H1 (cell line): ENCODE measurements around the gene AQP2. TPM values are rescaled to one million over a fixed set of nuclear protein-coding genes. Genes with fewer than 3 reads are reported as not detected.
A peak's percentile ranks its signal among the peaks of the same experiment; 100 is the strongest.

ENCODE experiments used
- CTCF ChIA-PET: fragments of 300-600 bp; sonication (Branson Sonifier 250); formaldehyde crosslinking; loops from one replicate; lab custom pipeline; 2021; ENCODE audit not compliant: partially characterized antibody; lab: Charles Lee
- POLR2A ChIA-PET: fragments of 300-600 bp; sonication (Branson Sonifier 250); formaldehyde crosslinking; loops from one replicate; lab custom pipeline; 2021; ENCODE audit warnings: inconsistent platforms; ENCODE audit not compliant: partially characterized antibody; lab: Charles Lee
- DNase-seq, 2 experiments: peaks; one replicate each; pipeline versions ENCODE4 v3.0.0 to v3.0.0-alpha.2; 2010 to 2022; ENCODE audit warnings: low spot score in 2 of 2, low read depth in 1 of 2, mixed read lengths in 1 of 2
- FAIRE-seq: peaks from 2 replicates; lab custom pipeline; 2011; peaks lifted over from hg19 to GRCh38; lab: Jason Lieb, UNC
- H2AFZ ChIP-seq: 2 replicates; pipeline ENCODE4 v1.8.1; 2012; ENCODE audit warnings: low read length, inconsistent platforms
- H2AK5ac ChIP-seq: 2 replicates; pipeline ENCODE4 v1.6.1; 2013; ENCODE audit warnings: low read depth, low read length
- H2BK120ac ChIP-seq: replicated peaks from 2 replicates; pipeline ENCODE3; 2013; ENCODE audit warnings: low read depth, low read length, inconsistent platforms
- H2BK12ac ChIP-seq: 2 replicates; pipeline ENCODE4 v1.6.1; 2013; ENCODE audit warnings: low read depth, low read length
- H2BK15ac ChIP-seq: 2 replicates; pipeline ENCODE4 v1.6.1; 2013; ENCODE audit warnings: low read length
- H2BK20ac ChIP-seq: 2 replicates; pipeline ENCODE4 v1.6.1; 2013; ENCODE audit warnings: low read length
- H2BK5ac ChIP-seq: 2 replicates; pipeline ENCODE4 v1.6.1; 2013; ENCODE audit warnings: low read depth, low read length
- H3K14ac ChIP-seq: 2 replicates; pipeline ENCODE4 v1.6.1; 2013; ENCODE audit warnings: inconsistent platforms; ENCODE audit not compliant: insufficient read length
- H3K18ac ChIP-seq: 2 replicates; pipeline ENCODE4 v1.6.1; 2013; ENCODE audit warnings: low read length; ENCODE audit errors: extremely low read depth
- H3K23ac ChIP-seq: 2 replicates; pipeline ENCODE4 v1.6.1; 2013; ENCODE audit warnings: inconsistent platforms; ENCODE audit not compliant: insufficient read length
- H3K23me2 ChIP-seq: 2 replicates; pipeline ENCODE4 v1.6.1; 2013; ENCODE audit warnings: low read depth, low read length
- H3K27ac ChIP-seq: 2 replicates; pipeline ENCODE4 v1.6.1; 2011; ENCODE audit warnings: low read depth, low read length, inconsistent platforms
- H3K27me3 ChIP-seq, 4 experiments: replicated peaks in 1 of 4; 1 replicate in 1 of 4; 2 replicates in 3 of 4; pipeline versions ENCODE4 v1.6.1 to v1.8.1; 2011 to 2013; ENCODE audit warnings: low read length in 3 of 4, mild to moderate bottlenecking in 3 of 4, inconsistent platforms in 2 of 4, mixed read lengths in 2 of 4, moderate library complexity in 1 of 4; ENCODE audit not compliant: control insufficient read depth in 3 of 4, insufficient read depth in 3 of 4; ENCODE audit errors: extremely low read depth in 1 of 4
- H3K36me3 ChIP-seq, 4 experiments: 2 replicates each; pipeline versions ENCODE4 v1.6.1 to v1.8.1; 2011 to 2013; ENCODE audit warnings: mild to moderate bottlenecking in 4 of 4, low read length in 3 of 4, moderate library complexity in 2 of 4, control low read depth in 1 of 4, inconsistent platforms in 1 of 4; ENCODE audit not compliant: insufficient read depth in 4 of 4, control insufficient read depth in 2 of 4
- H3K4ac ChIP-seq: replicated peaks from 2 replicates; pipeline ENCODE3; 2013; ENCODE audit warnings: low read length, low read depth, mixed read lengths, inconsistent platforms; ENCODE audit not compliant: insufficient read length
- H3K4me1 ChIP-seq, 4 experiments: replicated peaks in 1 of 4; 1 replicate in 1 of 4; 2 replicates in 3 of 4; pipeline versions ENCODE4 v1.6.1 to v1.8.1; 2011 to 2013; ENCODE audit warnings: low read length in 3 of 4, inconsistent platforms in 2 of 4, mixed read lengths in 1 of 4; ENCODE audit not compliant: insufficient read depth in 4 of 4, control insufficient read depth in 3 of 4
- H3K4me2 ChIP-seq, 2 experiments: 2 replicates each; pipeline versions ENCODE4 v1.6.1 to v1.8.1; 2011 to 2013; ENCODE audit warnings: low read depth in 2 of 2, low read length in 2 of 2, control low read depth in 1 of 2, inconsistent platforms in 1 of 2, mild to moderate bottlenecking in 1 of 2; ENCODE audit not compliant: insufficient read depth in 1 of 2
- H3K4me3 ChIP-seq, 4 experiments: fragments of 200-600, 300-600 bp in 1 of 4; sonication (generic), shearing (Covaris generic), sonication (Bioruptor Twin) in 1 of 4; 2 replicates each; pipeline versions ENCODE4 v1.5.1 to v1.8.1; 2011 to 2016; ENCODE audit warnings: low read length in 4 of 4, low read depth in 3 of 4, control low read depth in 2 of 4, inconsistent platforms in 2 of 4, mild to moderate bottlenecking in 2 of 4, mixed read lengths in 1 of 4, moderate library complexity in 1 of 4; ENCODE audit not compliant: insufficient read depth in 2 of 4; ENCODE audit errors: extremely low read depth in 1 of 4
- H3K56ac ChIP-seq: replicated peaks from 2 replicates; pipeline ENCODE3; 2013; ENCODE audit warnings: low read depth, mild to moderate bottlenecking, mixed read lengths, low read length, inconsistent platforms; ENCODE audit not compliant: insufficient read length
- H3K79me1 ChIP-seq: 2 replicates; pipeline ENCODE4 v1.6.1; 2013; ENCODE audit warnings: low read depth, low read length, control low read depth
- H3K79me2 ChIP-seq, 2 experiments: 2 replicates each; pipeline versions ENCODE4 v1.6.1 to v1.8.1; 2012 to 2013; ENCODE audit warnings: low read length in 2 of 2, mild to moderate bottlenecking in 2 of 2, inconsistent platforms in 1 of 2; ENCODE audit not compliant: insufficient read depth in 2 of 2, control insufficient read depth in 1 of 2
- H3K9ac ChIP-seq, 4 experiments: replicated peaks in 1 of 4; 1 replicate in 1 of 4; 2 replicates in 3 of 4; pipeline versions ENCODE4 v1.6.1 to v1.8.1; 2011 to 2013; ENCODE audit warnings: low read depth in 3 of 4, low read length in 3 of 4, control low read depth in 2 of 4, mild to moderate bottlenecking in 2 of 4, moderate library complexity in 2 of 4, inconsistent platforms in 1 of 4; ENCODE audit errors: extremely low read depth in 1 of 4
- H3K9me3 ChIP-seq, 2 experiments: 2 replicates each; pipeline versions ENCODE4 v1.6.1 to v1.8.1; 2012 to 2013; ENCODE audit warnings: mild to moderate bottlenecking in 2 of 2, moderate library complexity in 2 of 2, control low read depth in 1 of 2, inconsistent platforms in 1 of 2, low read depth in 1 of 2, low read length in 1 of 2, mixed read lengths in 1 of 2; ENCODE audit not compliant: insufficient read depth in 2 of 2
- H4K20me1 ChIP-seq, 2 experiments: replicated peaks in 1 of 2; 2 replicates each; pipeline versions ENCODE3 to v1.8.1; 2011 to 2013; ENCODE audit warnings: inconsistent platforms in 2 of 2, low read length in 2 of 2, mild to moderate bottlenecking in 1 of 2; ENCODE audit not compliant: insufficient read depth in 2 of 2, control insufficient read depth in 1 of 2
- H4K5ac ChIP-seq: 2 replicates; pipeline ENCODE4 v1.6.1; 2013; ENCODE audit warnings: low read length, low read depth, mixed read lengths, inconsistent platforms; ENCODE audit not compliant: insufficient read length
- H4K8ac ChIP-seq: 2 replicates; pipeline ENCODE4 v1.8.0; 2013; ENCODE audit warnings: mild to moderate bottlenecking, moderate library complexity, low read length, inconsistent platforms; ENCODE audit not compliant: insufficient read depth; ENCODE audit errors: extremely low read depth
- H4K91ac ChIP-seq: replicated peaks from 2 replicates; pipeline ENCODE3; 2013; ENCODE audit warnings: low read length, mixed read lengths, inconsistent platforms; ENCODE audit not compliant: insufficient read length
- ASH2L ChIP-seq: fragments of 200-600, 300-600 bp; sonication (generic); IDR thresholded peaks from one replicate; pipeline ENCODE4 v1.7.1; 2017; ENCODE audit warnings: low read length
- CBX5 ChIP-seq: fragments of 300-800, 300-1000 bp; sonication (generic); IDR thresholded peaks from 2 replicates; pipeline ENCODE4 v1.7.1; 2016; ENCODE audit warnings: antibody characterized with exemption, low read length, low read depth
- EZH2 ChIP-seq: fragments of 200-600 bp; sonication (generic); IDR thresholded peaks from 2 replicates; pipeline ENCODE4 v1.7.1; 2012; ENCODE audit warnings: low read depth, mild to moderate bottlenecking, moderate library complexity, low read length, inconsistent platforms; ENCODE audit not compliant: severe bottlenecking
- JUN ChIP-seq: IDR thresholded peaks from 2 replicates; pipeline ENCODE4 v1.6.1; 2011; ENCODE audit warnings: low read depth, mild to moderate bottlenecking, improper control_type of control experiment, low read length
- KDM1A ChIP-seq: fragments of 200-600, 300-600 bp; sonication (generic); IDR thresholded peaks from 2 replicates; pipeline ENCODE4 v1.7.1; 2016; ENCODE audit warnings: mild to moderate bottlenecking, low read length, borderline replicate concordance
- KDM4A ChIP-seq: IDR thresholded peaks from one replicate; pipeline ENCODE4 v1.7.1; 2012; ENCODE audit warnings: low read depth, mild to moderate bottlenecking, moderate library complexity, low read length, inconsistent platforms; ENCODE audit not compliant: severe bottlenecking
- NRF1 ChIP-seq: IDR thresholded peaks from 2 replicates; pipeline ENCODE4 v1.6.1; 2011; ENCODE audit warnings: mild to moderate bottlenecking, low read depth, low read length, improper control_type of control experiment
- POLR2A ChIP-seq, 2 experiments: IDR thresholded peaks; 1 replicate in 1 of 2; 2 replicates in 1 of 2; pipeline ENCODE4 v1.6.1; 2011; ENCODE audit warnings: low read depth in 2 of 2, low read length in 2 of 2, mild to moderate bottlenecking in 2 of 2; ENCODE audit errors: control extremely low read depth in 1 of 2
- SAP30 ChIP-seq: fragments of 300-600 bp; sonication (generic); IDR thresholded peaks from 2 replicates; pipeline ENCODE4 v1.7.1; 2012; ENCODE audit warnings: low read length, moderate library complexity, mild to moderate bottlenecking, inconsistent platforms; ENCODE audit not compliant: insufficient read depth, insufficient replicate concordance
- SUZ12 ChIP-seq: fragments of 200-600 bp; sonication (generic); IDR thresholded peaks from 2 replicates; pipeline ENCODE4 v1.6.1; 2012; ENCODE audit warnings: mild to moderate bottlenecking, inconsistent platforms, low read length, moderate library complexity, mixed read lengths
- TEAD4 ChIP-seq: IDR thresholded peaks from 2 replicates; pipeline ENCODE4 v1.6.1; 2012; ENCODE audit warnings: low read depth, low read length, inconsistent platforms, mixed read lengths
- WGBS, 2 experiments: shearing (Covaris generic) in 1 of 2; methylation state at CpG; one replicate each; pipeline versions ENCODE4 v1.1.6 to v1.1.7; 2013 to 2015; ENCODE audit warnings: low lambda C conversion rate in 2 of 2, mixed read lengths in 2 of 2, inconsistent platforms in 1 of 2, low coverage in 1 of 2, missing lambda C conversion rate in 1 of 2; ENCODE audit not compliant: insufficient replicate concordance in 2 of 2, insufficient coverage in 1 of 2, insufficient read length in 1 of 2; ENCODE audit errors: extremely low coverage in 1 of 2, missing lambda C conversion rate in 1 of 2; 5-methylcytosine and 5-hydroxymethylcytosine counted together
- polyA plus RNA-seq, 7 experiments: library from polyadenylated mRNA; depleted of rRNA in 3 of 7; stranded (reverse) in 5 of 7; unstranded in 2 of 7; fragments of >200 nt in 5 of 7; fragments of 200-250 nt in 2 of 7; gene quantifications; 1 replicate in 5 of 7; 2 replicates in 1 of 7; 4 replicates in 1 of 7; pipeline versions ENCODE4 v1.2.1 to v1.2.3, GENCODE V29; 2011 to 2013; ENCODE audit warnings: missing spikeins in 2 of 7, mixed read lengths in 2 of 7
- total RNA-seq: library from RNA; stranded (reverse); fragmentation: NEBNext Ultra II Directional; extraction: Animal tissue kit (Norgen Biotek cat#: 25700); gene quantifications from 2 replicates; pipeline ENCODE4 v1.2.1, GENCODE V29; 2021

The AQP2 gene
- total and polyA plus RNA-seq, 2 of the 8 experiments (the other 6 are each of a cell fraction or from before 2014, with no cell fraction given), result not detected

DNA sequence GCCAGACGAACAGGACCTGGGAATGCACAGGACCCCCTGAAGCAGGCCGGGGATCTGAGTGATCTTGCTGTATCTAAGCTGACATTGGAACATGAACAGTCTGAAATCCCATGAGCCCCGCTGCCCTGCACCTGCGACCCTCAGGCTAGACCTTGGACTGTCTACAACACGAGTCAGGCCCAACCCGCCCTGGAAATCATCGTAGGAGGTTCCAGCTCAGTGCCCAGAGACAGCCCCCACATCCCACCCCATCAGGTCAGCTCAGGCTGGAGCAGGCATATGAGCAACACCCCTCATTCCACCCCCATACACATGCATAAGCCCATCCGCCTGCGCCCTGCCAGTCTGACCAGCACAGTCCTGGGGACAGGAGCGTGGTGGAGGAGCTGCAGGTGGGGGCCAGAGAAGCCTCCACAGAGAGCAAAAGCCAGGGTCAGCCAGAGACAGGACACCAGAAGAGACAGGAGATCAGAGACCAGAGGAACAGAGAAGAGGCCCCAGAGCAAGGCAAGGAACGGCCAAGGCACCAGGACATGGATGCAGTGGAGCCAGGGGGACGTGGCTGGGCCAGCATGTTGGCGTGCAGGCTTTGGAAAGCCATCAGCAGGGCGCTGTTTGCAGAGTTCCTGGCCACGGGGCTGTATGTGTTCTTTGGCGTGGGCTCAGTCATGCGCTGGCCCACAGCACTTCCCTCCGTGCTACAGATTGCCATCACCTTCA is 22.3 kb downstream of the AQP2 start, which contains the start of gene AQP6:
TSS of gene AQP6 (plus strand) at position 307 of the 720 bp plus-strand sequence. CDS start at position 534, 227 bp downstream.
- no peak within 1 kb of the TSS for H2BK12ac ChIP-seq
- ChIA-PET POLR2A (interaction anchor here (0.5 kb wide), 1 partner anchor 197 kb away, joined by 3 read pairs; no protein-coding TSS in a partner anchor), CTCF (interaction anchor here (0.5 to 23.0 kb wide), 13 partner anchors 4 to 185 kb away, joined by 3 to 420 read pairs (median 7); partner anchors contain the start of genes AQP5, AQP6 and ASIC1)
- no peaks in the 10 kb centered on the region for H4K20me1 ChIP-seq
- H3K9me3 ChIP-seq, result no peaks in the 10 kb centered on the region
- H3K36me3 ChIP-seq, result no peaks in the 10 kb centered on the region
- H3K79me1 ChIP-seq, result no peaks in the 10 kb centered on the region
- peaks cover 0 to 11% (median 8%) of the 10 kb centered on the region in 4 experiments; a peak in 6 of 7 replicates for H3K27me3 ChIP-seq
- no peak for DNase-seq
- H3K23me2 ChIP-seq, result no peaks in the 10 kb centered on the region
- no peak within 1 kb of the TSS for H3K9ac ChIP-seq
- H4K8ac ChIP-seq, result peak within 1 kb of the TSS; percentile 53; the same call in 1 of the 2 replicates
- H3K79me2 ChIP-seq, result no peaks in the 10 kb centered on the region
- FAIRE-seq, result no peak
- 86% methylated on average over 18 of the region's 18 CpGs; no CpG with 5 or more reads in 1 of the 2 experiments for WGBS, 2 experiments
- no peak within 1 kb of the TSS for H2BK20ac ChIP-seq
- H2BK120ac ChIP-seq, result no peak within 1 kb of the TSS
- H2AK5ac ChIP-seq, result no peak within 1 kb of the TSS
- H2BK5ac ChIP-seq, result no peak within 1 kb of the TSS
- H3K56ac ChIP-seq, result no peak within 1 kb of the TSS
- no peak within 1 kb of the TSS for H3K4me3 ChIP-seq
- no peak within 1 kb of the TSS for H2BK15ac ChIP-seq
- no peak within 1 kb of the TSS for H4K91ac ChIP-seq
- H3K4me2 ChIP-seq, result no peak within 1 kb of the TSS
- H3K27ac ChIP-seq, result no peak within 1 kb of the TSS
- H3K4ac ChIP-seq, result no peak within 1 kb of the TSS
- H3K14ac ChIP-seq, result no peak within 1 kb of the TSS
- H3K23ac ChIP-seq, result no peak within 1 kb of the TSS
- no peak within 1 kb of the TSS for H4K5ac ChIP-seq
- peaks cover 0 to 6% (median 1%) of the 10 kb centered on the region in 4 experiments; a peak in 2 of 7 replicates for H3K4me1 ChIP-seq
- no peak within 1 kb of the TSS for H2AFZ ChIP-seq
- no peak within 1 kb of the TSS; the same call in 1 of the 2 replicates for H3K18ac ChIP-seq
- no peak for TF ChIP-seq SUZ12
- TF ChIP-seq KDM4A, result no peak
- no peak for TF ChIP-seq JUN
- TF ChIP-seq TEAD4, result no peak
- TF ChIP-seq SAP30, result no peak
- TF ChIP-seq ASH2L, result no peak
- TF ChIP-seq KDM1A, result no peak
- no peak for TF ChIP-seq EZH2
- TF ChIP-seq NRF1, result no peak
- TF ChIP-seq CBX5, result no peak
- TF ChIP-seq POLR2A (IDR thresholded peaks at IDR 0.05; ENCODE audit: control extremely low read depth in 1 of 2, low read depth in 2 of 2, low read length in 2 of 2), result no peak
